ENCODE data around the gene PHF21A.

Gene PHF21A

GRCh38 chr11:46039990-46040389, 81.3 kb downstream of the PHF21A start:
- H3K36me3 ChIP-seq (ENCODE audit: insufficient read depth, low read length), result peaks cover 3% of the 10 kb centered on the region; the same call in 1 of the 2 replicates
- no peak overlapping the region for H2AFZ ChIP-seq (ENCODE audit: low read length)
- H3K9ac ChIP-seq (ENCODE audit: low read depth, low read length, poor library complexity, severe bottlenecking), result no peak overlapping the region
- no peaks in the 10 kb centered on the region for H3K9me3 ChIP-seq (ENCODE audit: insufficient read depth, low read depth, low read length)
- H3F3A ChIP-seq (ENCODE audit: low read depth), result no peaks in the 10 kb centered on the region
- no peaks in the 10 kb centered on the region for H3K27me3 ChIP-seq (ENCODE audit: insufficient read depth, low read length, poor library complexity, severe bottlenecking)
- H3K4me1 ChIP-seq (ENCODE audit: insufficient read depth, low read length, poor library complexity, severe bottlenecking), result peaks cover 27% of the 10 kb centered on the region
- no peak overlapping the region for H3K4me2 ChIP-seq (ENCODE audit: low read depth, low read length, poor library complexity, severe bottlenecking)
- TF ChIP-seq EZH2phosphoT487 (IDR thresholded peaks at IDR 0.05; ENCODE audit: borderline replicate concordance) (no peak), CTCF (conservative IDR thresholded peaks at IDR 0.05; ENCODE audit: low read length) (no peak)
- H3K4me3 ChIP-seq (ENCODE audit: low read length, poor library complexity, severe bottlenecking), result no peak overlapping the region
- H3K79me2 ChIP-seq (ENCODE audit: insufficient read depth, low read length), result peaks cover 7% of the 10 kb centered on the region; the same call in 1 of the 2 replicates
- H3K9me2 ChIP-seq (replicated peaks; ENCODE audit: low read depth, low read length), result no peaks in the 10 kb centered on the region
- peaks cover 14% of the 10 kb centered on the region for H4K20me1 ChIP-seq (ENCODE audit: insufficient read depth, low read length, poor library complexity, severe bottlenecking)

- Histone ChIP-seq H3K36me3 (ENCODE audit: insufficient read depth, low read length) (peaks cover 3% of the 10 kb centered on the region; the same call in 1 of the 2 replicates), H2AFZ (ENCODE audit: low read length) (no peak overlapping the region), H3K4me3 (ENCODE audit: low read length, poor library complexity, severe bottlenecking) (no peak overlapping the region), H3K79me2 (ENCODE audit: insufficient read depth, low read length) (peaks cover 7% of the 10 kb centered on the region; the same call in 1 of the 2 replicates), H4K20me1 (ENCODE audit: insufficient read depth, low read length, poor library complexity, severe bottlenecking) (peaks cover 12% of the 10 kb centered on the region), H3F3A (ENCODE audit: low read depth) (no peaks in the 10 kb centered on the region), H3K4me1 (ENCODE audit: insufficient read depth, low read length, poor library complexity, severe bottlenecking) (peaks cover 27% of the 10 kb centered on the region), H3K9ac (ENCODE audit: low read depth, low read length, poor library complexity, severe bottlenecking) (no peak overlapping the region), H3K9me3 (ENCODE audit: insufficient read depth, low read depth, low read length) (no peaks in the 10 kb centered on the region), H3K9me2 (replicated peaks; ENCODE audit: low read depth, low read length) (no peaks in the 10 kb centered on the region), H3K4me2 (ENCODE audit: low read depth, low read length, poor library complexity, severe bottlenecking) (no peak overlapping the region), H3K27me3 (ENCODE audit: insufficient read depth, low read length, poor library complexity, severe bottlenecking) (no peaks in the 10 kb centered on the region)
- no peak for TF ChIP-seq CTCF (conservative IDR thresholded peaks at IDR 0.05; ENCODE audit: low read length)
- TF ChIP-seq EZH2phosphoT487 (IDR thresholded peaks at IDR 0.05; ENCODE audit: borderline replicate concordance), result no peak
These were observed 82.7 kb downstream of the PHF21A start for GRCh38 chr11:46038529-46038928.

GRCh38 chr11:46036969-46037368, 84.3 kb downstream of the PHF21A start:
- no peak for TF ChIP-seq EZH2phosphoT487 (IDR thresholded peaks at IDR 0.05; ENCODE audit: borderline replicate concordance)
- TF ChIP-seq CTCF (conservative IDR thresholded peaks at IDR 0.05; ENCODE audit: low read length), result no peak
- no peak overlapping the region for H3K4me3 ChIP-seq (ENCODE audit: low read length, poor library complexity, severe bottlenecking)
- H3F3A ChIP-seq (ENCODE audit: low read depth), result no peaks in the 10 kb centered on the region
- no peaks in the 10 kb centered on the region for H3K9me2 ChIP-seq (replicated peaks; ENCODE audit: low read depth, low read length)
- H4K20me1 ChIP-seq (ENCODE audit: insufficient read depth, low read length, poor library complexity, severe bottlenecking), result peaks cover 12% of the 10 kb centered on the region
- no peaks in the 10 kb centered on the region for H3K27me3 ChIP-seq (ENCODE audit: insufficient read depth, low read length, poor library complexity, severe bottlenecking)
- peaks cover 27% of the 10 kb centered on the region for H3K4me1 ChIP-seq (ENCODE audit: insufficient read depth, low read length, poor library complexity, severe bottlenecking)
- no peak overlapping the region for H3K4me2 ChIP-seq (ENCODE audit: low read depth, low read length, poor library complexity, severe bottlenecking)
- H2AFZ ChIP-seq (ENCODE audit: low read length), result no peak overlapping the region
- H3K79me2 ChIP-seq (ENCODE audit: insufficient read depth, low read length), result 0 out of 2 replicates have a peak, but pooled peaks cover 3% of the 10 kb centered on the region
- H3K9ac ChIP-seq (ENCODE audit: low read depth, low read length, poor library complexity, severe bottlenecking), result no peak overlapping the region
- no peaks in the 10 kb centered on the region for H3K9me3 ChIP-seq (ENCODE audit: insufficient read depth, low read depth, low read length)
- no peaks in the 10 kb centered on the region for H3K36me3 ChIP-seq (ENCODE audit: insufficient read depth, low read length)
